HepG2 (cell line): ENCODE data around the gene MTHFD1L. TPM values are rescaled to one million over a fixed set of nuclear protein-coding genes. Genes with fewer than 3 reads are reported as not detected.

Experiments
- ARNT2 ChIP-seq: sonication (generic); formaldehyde crosslinking; IDR thresholded peaks from 2 replicates; pipeline ENCODE4 v1.8.0; 2022; ENCODE audit warnings: mild to moderate bottlenecking, low read depth, missing genetic modification reagents, moderate library complexity
- ATF6 ChIP-seq: sonication (generic); formaldehyde crosslinking; conservative IDR thresholded peaks from 2 replicates; pipeline ENCODE4 v1.4.0; 2020; ENCODE audit warnings: missing genetic modification reagents
- CAMTA2 ChIP-seq: sonication (generic); formaldehyde crosslinking; IDR thresholded peaks from 2 replicates; pipeline ENCODE4 v1.4.0; 2020; ENCODE audit warnings: mild to moderate bottlenecking, missing genetic modification reagents, borderline replicate concordance
- FOXJ3 ChIP-seq: sonication (generic); formaldehyde crosslinking; IDR thresholded peaks from 2 replicates; pipeline ENCODE4 v1.4.0; 2020; ENCODE audit warnings: missing genetic modification reagents, mild to moderate bottlenecking, borderline replicate concordance
- FOXO1 ChIP-seq: sonication (generic); formaldehyde crosslinking; IDR thresholded peaks from 2 replicates; pipeline ENCODE4 v1.4.0; 2020; ENCODE audit warnings: missing genetic modification reagents
- GTF3A ChIP-seq: sonication (generic); formaldehyde crosslinking; conservative IDR thresholded peaks from 2 replicates; pipeline ENCODE4 v1.4.0; 2020; ENCODE audit warnings: mild to moderate bottlenecking, missing genetic modification reagents
- HBP1 ChIP-seq: IDR thresholded peaks from 2 replicates; pipeline ENCODE4 v1.6.1; 2016; ENCODE audit warnings: low read depth, control low read depth
- IRX3 ChIP-seq: sonication (generic); formaldehyde crosslinking; IDR thresholded peaks from 2 replicates; pipeline ENCODE4 v1.8.1; 2023; ENCODE audit warnings: mild to moderate bottlenecking, low read depth, missing genetic modification reagents, borderline replicate concordance
- MTF1 ChIP-seq: sonication (generic); formaldehyde crosslinking; IDR thresholded peaks from 2 replicates; pipeline ENCODE4 v1.5.0; 2020; ENCODE audit warnings: missing genetic modification reagents
- NFE2L2 ChIP-seq: fragments of 150-350 bp; IDR thresholded peaks from 2 replicates; pipeline ENCODE4 v1.6.1; 2014; ENCODE audit warnings: low read length
- ZEB1 ChIP-seq: IDR thresholded peaks from 2 replicates; pipeline ENCODE4 v1.6.1; 2012; ENCODE audit warnings: mild to moderate bottlenecking, low read depth, inconsistent platforms; ENCODE audit not compliant: insufficient replicate concordance
- ZFP90 ChIP-seq: sonication (generic); formaldehyde crosslinking; IDR thresholded peaks from 2 replicates; pipeline ENCODE4 v1.8.0; 2022; ENCODE audit warnings: missing genetic modification reagents, mild to moderate bottlenecking, inconsistent platforms, borderline replicate concordance
- ZNF484 ChIP-seq: sonication (generic); formaldehyde crosslinking; IDR thresholded peaks from 2 replicates; pipeline ENCODE4 v1.5.1; 2020; ENCODE audit warnings: mild to moderate bottlenecking, low read depth, missing genetic modification reagents, borderline replicate concordance
- ZNF619 ChIP-seq: sonication (generic); formaldehyde crosslinking; IDR thresholded peaks from 2 replicates; pipeline ENCODE4 v1.4.0; 2020; ENCODE audit warnings: mild to moderate bottlenecking, missing genetic modification reagents
- polyA plus RNA-seq, 8 experiments: library from polyadenylated mRNA; depleted of rRNA in 3 of 8; stranded (reverse) in 7 of 8; unstranded in 1 of 8; fragments of >200 nt; fragmentation: Illumina TruSeq in 4 of 8; extraction: Trizol in 4 of 8; gene quantifications; 2 replicates each; pipeline versions ENCODE4 v1.2.1 to v1.2.3, GENCODE V29; 2011 to 2016; ENCODE audit warnings: low read depth in 4 of 8, missing spikeins in 1 of 8, mixed read lengths in 1 of 8; ENCODE audit not compliant: insufficient read depth in 1 of 8
- total RNA-seq, 5 experiments: library from RNA; depleted of rRNA; stranded (reverse); fragments of >200 nt; fragmentation: Illumina TruSeq; extraction: Trizol; gene quantifications; 2 replicates each; pipeline ENCODE4 v1.2.3, GENCODE V29; 2016; ENCODE audit warnings: low read depth in 1 of 5
- TF ChIP-seq, protein P1 (sequence below): sonication (generic); formaldehyde crosslinking; IDR thresholded peaks from 2 replicates; pipeline ENCODE4 v1.4.0; 2020; ENCODE audit warnings: missing genetic modification reagents
- TF ChIP-seq, protein P2 (sequence below): sonication (generic); formaldehyde crosslinking; IDR thresholded peaks from 2 replicates; pipeline ENCODE4 v1.8.0; 2022; ENCODE audit warnings: mild to moderate bottlenecking, missing genetic modification reagents, moderate library complexity
- TF ChIP-seq, protein P3 (sequence below): sonication (generic); formaldehyde crosslinking; IDR thresholded peaks from 2 replicates; pipeline ENCODE4 v1.5.1; 2020; ENCODE audit warnings: missing genetic modification reagents, mild to moderate bottlenecking, borderline replicate concordance
- TF ChIP-seq, protein P4 (sequence below): IDR thresholded peaks from 2 replicates; pipeline ENCODE4 v1.6.1; 2012; ENCODE audit warnings: inconsistent platforms
- TF ChIP-seq, protein P5 (sequence below): sonication (generic); formaldehyde crosslinking; IDR thresholded peaks from 2 replicates; pipeline ENCODE4 v1.4.0; 2020; ENCODE audit warnings: mild to moderate bottlenecking, missing genetic modification reagents

Gene MTHFD1L
- total and polyA plus RNA-seq, 2 of the 13 experiments (the other 11 are each of a cell fraction or from before 2014, with no cell fraction given), result 24.0 to 39.6 TPM

- TF ChIP-seq ATF6 (CRISPR knock-in tag), result no peak
- TF ChIP-seq, protein P1, sequence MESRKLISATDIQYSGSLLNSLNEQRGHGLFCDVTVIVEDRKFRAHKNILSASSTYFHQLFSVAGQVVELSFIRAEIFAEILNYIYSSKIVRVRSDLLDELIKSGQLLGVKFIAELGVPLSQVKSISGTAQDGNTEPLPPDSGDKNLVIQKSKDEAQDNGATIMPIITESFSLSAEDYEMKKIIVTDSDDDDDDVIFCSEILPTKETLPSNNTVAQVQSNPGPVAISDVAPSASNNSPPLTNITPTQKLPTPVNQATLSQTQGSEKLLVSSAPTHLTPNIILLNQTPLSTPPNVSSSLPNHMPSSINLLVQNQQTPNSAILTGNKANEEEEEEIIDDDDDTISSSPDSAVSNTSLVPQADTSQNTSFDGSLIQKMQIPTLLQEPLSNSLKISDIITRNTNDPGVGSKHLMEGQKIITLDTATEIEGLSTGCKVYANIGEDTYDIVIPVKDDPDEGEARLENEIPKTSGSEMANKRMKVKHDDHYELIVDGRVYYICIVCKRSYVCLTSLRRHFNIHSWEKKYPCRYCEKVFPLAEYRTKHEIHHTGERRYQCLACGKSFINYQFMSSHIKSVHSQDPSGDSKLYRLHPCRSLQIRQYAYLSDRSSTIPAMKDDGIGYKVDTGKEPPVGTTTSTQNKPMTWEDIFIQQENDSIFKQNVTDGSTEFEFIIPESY, result peak; percentile 78; the same call in 1 of the 2 replicates
- 0 out of 2 replicates have a peak, but pooled peaks have one; percentile 64 for TF ChIP-seq ZFP90 (CRISPR knock-in tag)
- no peak for TF ChIP-seq NFE2L2
- peak; percentile 24; the same call in 1 of the 2 replicates for TF ChIP-seq HBP1 (CRISPR knock-in tag)
- peak; percentile 74; the same call in 1 of the 2 replicates for TF ChIP-seq FOXJ3 (CRISPR knock-in tag)
- peak; percentile 27 for TF ChIP-seq ZEB1
- TF ChIP-seq, protein P2, sequence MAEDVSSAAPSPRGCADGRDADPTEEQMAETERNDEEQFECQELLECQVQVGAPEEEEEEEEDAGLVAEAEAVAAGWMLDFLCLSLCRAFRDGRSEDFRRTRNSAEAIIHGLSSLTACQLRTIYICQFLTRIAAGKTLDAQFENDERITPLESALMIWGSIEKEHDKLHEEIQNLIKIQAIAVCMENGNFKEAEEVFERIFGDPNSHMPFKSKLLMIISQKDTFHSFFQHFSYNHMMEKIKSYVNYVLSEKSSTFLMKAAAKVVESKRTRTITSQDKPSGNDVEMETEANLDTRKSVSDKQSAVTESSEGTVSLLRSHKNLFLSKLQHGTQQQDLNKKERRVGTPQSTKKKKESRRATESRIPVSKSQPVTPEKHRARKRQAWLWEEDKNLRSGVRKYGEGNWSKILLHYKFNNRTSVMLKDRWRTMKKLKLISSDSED (CRISPR knock-in tag), result no peak
- TF ChIP-seq MTF1 (CRISPR knock-in tag), result no peak
- TF ChIP-seq ZNF619 (CRISPR knock-in tag), result 0 out of 2 replicates have a peak, but pooled peaks have one; percentile 52
- peak; percentile 73; the same call in 1 of the 2 replicates for TF ChIP-seq FOXO1 (CRISPR knock-in tag)
- TF ChIP-seq, protein P3, sequence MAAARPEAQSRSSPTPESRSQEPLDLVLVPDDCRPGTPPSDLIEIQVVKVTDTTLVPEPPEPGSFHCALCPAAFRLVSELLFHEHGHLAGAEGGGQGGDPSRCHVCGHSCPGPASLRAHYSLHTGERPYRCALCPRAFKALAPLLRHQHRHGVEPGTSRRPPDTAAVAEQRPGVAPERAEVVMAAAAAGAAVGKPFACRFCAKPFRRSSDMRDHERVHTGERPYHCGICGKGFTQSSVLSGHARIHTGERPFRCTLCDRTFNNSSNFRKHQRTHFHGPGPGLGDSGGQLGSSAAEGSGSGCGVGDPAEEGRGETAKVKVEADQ (CRISPR knock-in tag), result no peak
- TF ChIP-seq, protein P4, sequence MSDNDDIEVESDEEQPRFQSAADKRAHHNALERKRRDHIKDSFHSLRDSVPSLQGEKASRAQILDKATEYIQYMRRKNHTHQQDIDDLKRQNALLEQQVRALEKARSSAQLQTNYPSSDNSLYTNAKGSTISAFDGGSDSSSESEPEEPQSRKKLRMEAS, result peak; percentile 64
- TF ChIP-seq GTF3A (CRISPR knock-in tag), result peak; percentile 83; the same call in 1 of the 2 replicates
- TF ChIP-seq CAMTA2, result 0 out of 2 replicates have a peak, but pooled peaks have one; percentile 55
- TF ChIP-seq, protein P5, sequence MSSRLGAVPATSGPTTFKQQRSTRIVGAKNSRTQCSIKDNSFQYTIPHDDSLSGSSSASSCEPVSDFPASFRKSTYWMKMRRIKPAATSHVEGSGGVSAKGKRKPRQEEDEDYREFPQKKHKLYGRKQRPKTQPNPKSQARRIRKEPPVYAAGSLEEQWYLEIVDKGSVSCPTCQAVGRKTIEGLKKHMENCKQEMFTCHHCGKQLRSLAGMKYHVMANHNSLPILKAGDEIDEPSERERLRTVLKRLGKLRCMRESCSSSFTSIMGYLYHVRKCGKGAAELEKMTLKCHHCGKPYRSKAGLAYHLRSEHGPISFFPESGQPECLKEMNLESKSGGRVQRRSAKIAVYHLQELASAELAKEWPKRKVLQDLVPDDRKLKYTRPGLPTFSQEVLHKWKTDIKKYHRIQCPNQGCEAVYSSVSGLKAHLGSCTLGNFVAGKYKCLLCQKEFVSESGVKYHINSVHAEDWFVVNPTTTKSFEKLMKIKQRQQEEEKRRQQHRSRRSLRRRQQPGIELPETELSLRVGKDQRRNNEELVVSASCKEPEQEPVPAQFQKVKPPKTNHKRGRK (CRISPR knock-in tag), result no peak
- no peak for TF ChIP-seq IRX3
- no peak for TF ChIP-seq ARNT2 (CRISPR knock-in tag)
- TF ChIP-seq ZNF484 (CRISPR knock-in tag), result no peak
Observed at GRCh38 chr6:151119823-151120524, 254.5 kb downstream of the MTHFD1L start (continued).
